Measurements from ENCODE around the gene ATP6V0B.
A peak's percentile ranks its signal among the peaks of the same experiment; 100 is the strongest.

Gene ATP6V0B

DNA sequence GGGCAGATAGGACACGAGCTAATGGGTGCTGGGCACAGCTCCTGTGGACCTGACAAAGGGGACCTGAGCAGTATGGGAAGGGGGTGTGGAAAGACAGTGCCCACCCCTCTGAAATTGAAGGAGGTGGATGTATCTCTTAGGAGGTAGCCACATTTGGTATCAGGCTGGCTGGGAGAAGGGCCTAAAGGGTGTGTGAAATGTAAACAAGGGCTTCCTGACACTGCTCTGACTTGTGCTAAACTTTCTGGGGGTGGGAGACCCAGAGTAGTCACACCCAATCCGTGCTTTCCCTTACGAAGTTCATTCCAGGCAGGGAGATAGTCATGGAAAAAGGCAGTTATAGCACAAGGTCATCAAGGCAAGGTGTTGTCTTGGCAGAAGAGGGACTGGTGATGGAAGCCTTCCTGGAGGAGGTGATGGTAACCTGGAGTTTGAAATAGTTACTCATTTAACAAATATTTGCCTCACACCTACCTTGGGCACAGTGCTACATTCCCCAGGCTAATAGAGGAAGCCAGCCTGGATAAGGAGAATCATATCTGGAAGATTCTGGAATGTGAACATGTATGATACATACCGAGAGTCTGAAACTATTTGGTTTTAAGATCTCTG is 11.3 kb downstream of the ATP6V0B start:
- DNase-seq: no peak

DNA sequence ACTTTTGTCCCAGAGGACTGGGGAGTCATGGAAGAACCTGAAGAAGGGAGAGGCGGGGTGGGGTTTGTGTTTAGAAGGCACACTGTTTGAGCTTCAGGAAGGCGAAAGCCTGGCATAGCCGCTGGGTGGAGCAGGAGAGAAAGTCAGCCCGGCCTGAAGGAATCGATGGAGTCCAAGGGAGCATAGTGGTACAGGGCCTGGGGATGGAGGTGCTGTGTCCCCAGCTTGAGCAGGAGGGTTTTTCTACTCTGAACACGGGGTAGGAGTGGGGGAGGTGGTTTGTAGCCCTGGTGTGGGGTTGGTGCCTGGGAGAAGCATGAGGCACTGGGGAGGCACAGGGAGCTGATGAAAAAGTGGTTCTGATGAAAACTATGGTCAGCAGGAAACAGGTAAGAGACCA is 12.0 kb downstream of the ATP6V0B start:
- DNase-seq: no peak

GRCh38 chr1:43987159-43987902 is 12.6 kb downstream of the ATP6V0B start:
- DNase-seq: no peak

GRCh38 chr1:43990271-43991199 is 15.8 kb downstream of the ATP6V0B start:
- DNase-seq: no peak

DNA sequence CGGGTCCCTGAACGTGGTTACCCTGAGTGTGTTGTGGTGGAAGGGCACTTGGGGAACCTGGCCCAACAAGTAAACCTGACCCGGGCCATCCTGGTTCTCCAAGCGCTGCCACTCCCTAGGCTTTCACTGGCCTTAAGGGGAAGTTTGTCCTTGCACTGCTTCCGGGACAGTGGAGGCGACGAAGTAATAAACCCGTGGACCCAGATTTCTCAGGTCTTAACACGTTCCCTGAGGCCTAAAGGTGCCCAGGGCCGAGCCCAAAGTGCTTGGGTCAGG is 16.4 kb downstream of the ATP6V0B start:
- DNase-seq: no peak

- peak; percentile 75 to 80 for DNase-seq
These were observed 16.9 kb downstream of the ATP6V0B start, which contains the start of gene CCDC24 for GRCh38 chr1:43991476-43992231. TSS of gene CCDC24 (plus strand) at chr1:43991599. CDS start at chr1:43991879, 280 bp downstream.

GRCh38 chr1:43992232-43992995 is 17.7 kb downstream of the ATP6V0B start:
- DNase-seq: no peak

DNA sequence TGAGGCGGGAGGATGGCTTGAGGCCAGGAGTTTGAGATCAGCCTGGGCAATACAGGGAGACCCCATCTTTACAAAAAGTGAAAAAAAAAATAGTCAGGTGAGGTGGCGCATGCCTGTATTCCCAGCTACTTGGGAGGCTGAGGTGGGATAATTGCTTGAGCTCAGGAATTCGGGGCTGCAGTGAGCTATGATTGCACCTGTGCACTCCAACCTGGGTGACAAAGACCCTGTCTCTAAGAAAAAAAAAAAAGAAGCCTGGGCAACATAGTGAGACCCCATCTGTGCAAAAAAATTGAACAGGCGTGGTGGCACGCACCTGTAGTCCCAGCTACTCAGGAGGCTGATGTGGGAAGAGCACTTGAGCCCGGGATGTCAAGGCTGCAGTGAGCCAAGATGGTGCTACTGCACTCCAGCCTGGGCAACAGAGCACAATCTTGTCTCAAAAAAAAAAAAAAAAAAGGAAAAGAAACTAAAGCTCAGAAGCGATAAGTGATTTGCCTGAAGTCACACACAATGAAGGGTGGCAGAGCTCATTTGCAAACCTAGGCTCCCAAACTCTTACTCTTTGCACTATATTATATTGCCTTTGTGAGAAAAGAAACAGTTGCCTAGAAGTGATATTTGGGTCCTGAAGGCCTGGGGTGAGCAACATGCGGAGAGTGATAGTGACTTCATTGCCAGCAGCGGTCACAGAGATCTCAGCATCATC is 18.6 kb downstream of the ATP6V0B start:
- no peak for DNase-seq

GRCh38 chr1:43994071-43994470 is 19.3 kb downstream of the ATP6V0B start:
- no peak for DNase-seq

DNA sequence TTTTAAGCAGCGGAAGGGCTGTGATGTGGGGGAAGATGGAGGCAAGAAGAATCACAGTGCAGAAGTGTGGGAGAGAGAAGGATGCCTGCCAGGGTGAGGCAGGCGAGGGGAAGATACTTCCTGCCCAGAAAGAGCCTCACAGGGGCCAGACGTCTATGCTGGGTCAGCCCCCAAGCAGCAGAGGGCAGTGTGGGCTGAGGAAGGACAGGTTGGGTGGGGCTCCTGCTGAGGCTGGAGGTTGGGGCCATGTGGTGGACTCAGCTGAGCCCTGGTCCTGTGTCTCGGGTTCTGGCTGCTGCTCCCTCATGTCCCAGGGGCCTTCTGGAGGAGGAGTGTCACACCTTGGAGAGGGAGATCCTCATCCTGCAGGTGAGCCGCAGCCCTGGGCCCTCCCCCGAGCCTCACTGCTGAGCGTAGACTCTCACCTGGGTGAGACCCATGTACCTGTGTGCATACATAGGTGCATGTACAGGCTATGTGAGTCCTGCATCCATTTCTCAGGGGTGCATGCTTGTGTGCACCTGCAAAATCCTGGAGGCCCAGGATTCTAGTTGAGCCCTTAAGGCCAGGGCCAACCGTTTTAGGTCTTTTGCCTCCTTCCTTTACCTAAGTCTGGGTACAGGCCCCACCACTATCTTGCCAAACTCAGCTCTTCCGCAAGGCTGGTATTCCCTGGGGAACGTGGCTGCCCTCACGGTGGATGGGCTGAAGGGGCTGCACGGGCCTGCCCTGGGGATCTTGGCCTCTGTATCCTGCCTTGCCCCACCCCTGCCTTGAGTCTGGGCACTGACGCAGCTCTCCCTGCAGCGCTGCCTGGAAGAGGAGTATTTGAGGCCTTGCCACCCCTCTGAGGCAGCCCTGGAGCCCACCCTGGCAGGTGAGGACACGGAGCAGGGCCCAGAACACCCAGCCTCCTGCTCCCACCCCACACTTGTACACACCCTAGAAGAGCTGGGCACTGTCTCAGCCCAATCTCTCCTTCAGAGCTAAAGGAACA is 20.3 kb downstream of the ATP6V0B start:
- no peak for DNase-seq

DNA sequence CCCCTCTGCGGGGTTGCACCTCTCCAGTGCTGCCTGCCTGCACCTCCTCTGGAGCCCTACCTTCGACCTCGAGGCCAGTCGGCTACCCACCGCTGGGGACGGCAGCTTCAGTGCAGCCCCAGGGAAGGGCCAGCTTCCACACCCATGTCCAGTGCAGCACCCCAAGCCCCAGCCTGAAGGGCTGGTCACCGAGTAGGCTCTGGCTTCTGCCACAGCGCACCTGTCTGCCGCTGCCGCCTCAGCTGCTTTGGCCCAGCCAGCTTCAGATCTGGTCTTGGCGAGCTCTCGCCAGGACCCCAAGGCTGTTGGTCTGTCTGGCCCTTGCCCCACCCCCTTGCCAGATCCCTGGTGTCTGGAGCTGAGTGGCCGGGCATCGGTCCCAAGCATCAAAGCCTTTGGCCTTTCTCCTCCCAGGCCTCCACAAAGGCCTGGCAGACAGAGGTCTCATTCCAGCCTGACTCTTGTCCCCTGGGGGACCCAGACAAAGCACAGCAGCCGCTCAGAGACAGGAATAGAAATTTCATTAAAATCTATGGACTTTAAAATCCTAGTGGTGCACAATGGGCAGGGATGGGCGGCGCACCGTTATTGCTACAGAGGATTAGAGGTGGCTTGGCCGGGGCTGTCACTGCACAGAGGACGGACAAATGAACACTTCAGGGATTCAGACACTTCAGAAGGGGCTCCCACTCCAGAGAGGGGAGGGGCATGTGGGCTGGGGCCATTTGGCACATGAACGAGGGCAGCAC is 21.4 kb downstream of the ATP6V0B start:
- no peak for DNase-seq

DNA sequence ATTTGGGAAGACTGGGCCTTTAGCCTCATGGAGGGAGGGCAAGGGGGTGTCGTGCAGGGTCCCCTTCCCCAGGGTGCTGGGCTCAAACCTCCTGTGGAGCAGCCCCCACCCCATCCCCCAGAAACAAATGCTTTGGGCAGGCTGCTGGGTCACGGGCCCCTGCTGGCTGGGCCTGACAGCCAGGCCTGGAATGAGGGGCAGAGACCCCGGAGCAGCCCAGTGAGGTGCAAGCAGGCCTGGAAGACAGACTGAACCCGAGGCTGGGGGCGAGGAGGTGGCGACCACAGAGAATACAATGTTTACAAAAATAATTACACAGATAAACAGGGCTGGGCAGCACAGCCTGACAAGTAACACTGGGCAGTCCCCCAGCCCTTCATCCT is 22.0 kb downstream of the ATP6V0B start:
- no peak for DNase-seq

- DNase-seq: no peak
These were observed 22.7 kb downstream of the ATP6V0B start for GRCh38 chr1:43997295-43997999.

DNA sequence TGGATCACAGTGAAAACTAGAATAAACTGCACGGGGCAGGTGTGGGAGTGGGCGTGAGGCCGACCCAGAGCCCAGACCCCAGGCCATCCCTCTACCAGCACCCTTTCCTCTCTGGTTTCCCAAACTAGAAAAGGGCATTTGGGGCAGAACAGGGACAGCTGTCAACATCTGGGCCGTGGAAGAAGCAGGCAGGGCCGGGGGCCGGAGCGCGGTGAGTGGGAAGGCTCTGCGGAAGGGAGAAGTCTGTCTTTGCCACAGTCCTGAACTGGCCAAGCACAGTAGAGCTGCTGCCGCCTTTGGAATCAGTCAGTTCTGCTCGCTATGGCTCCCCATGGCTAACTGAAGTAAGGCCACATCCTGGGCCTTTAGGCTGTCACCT is 23.2 kb downstream of the ATP6V0B start:
- DNase-seq: no peak

DNA sequence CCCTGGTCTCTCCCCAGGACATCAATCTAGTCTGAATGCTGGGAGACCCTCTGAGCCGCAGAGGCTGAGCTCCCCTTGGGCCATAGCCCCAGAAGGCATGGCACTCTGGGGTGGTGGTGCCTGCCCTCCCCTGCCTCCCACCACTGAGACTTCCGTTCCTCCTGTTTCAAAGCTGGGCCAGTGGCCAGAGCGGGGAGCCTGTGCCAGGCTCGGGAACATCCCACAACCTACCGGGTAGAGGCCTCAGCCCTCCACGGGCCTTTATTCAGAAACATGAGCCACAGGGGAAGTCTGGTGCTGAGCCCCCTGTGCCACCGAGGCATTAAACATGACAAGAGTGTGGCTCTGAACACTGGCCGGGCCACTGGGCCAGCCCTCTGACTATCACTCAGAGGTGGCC is 24.7 kb downstream of the ATP6V0B start:
- no peak for DNase-seq

- no peak for DNase-seq
These were observed 25.4 kb downstream of the ATP6V0B start for GRCh38 chr1:44000122-44000665.

DNA sequence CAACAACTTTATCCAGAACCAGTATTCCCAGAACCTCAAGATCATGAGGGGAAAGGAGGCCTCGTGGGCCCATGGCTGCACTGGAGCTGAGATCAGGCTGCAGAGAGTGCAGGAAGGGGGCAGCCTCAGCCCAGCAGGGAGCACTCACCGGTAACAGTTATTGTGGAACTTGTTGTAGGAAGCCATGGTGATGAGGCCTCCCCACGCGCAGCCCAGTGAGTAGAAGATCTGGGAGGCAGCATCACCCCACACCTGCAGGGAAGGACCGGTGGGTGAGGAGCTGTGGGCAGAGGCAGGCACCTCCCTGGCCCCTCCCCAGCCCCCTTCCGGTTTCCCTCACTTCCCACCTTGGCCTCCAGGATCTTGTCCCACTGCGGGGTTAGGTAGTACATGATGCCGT is 27.4 kb downstream of the ATP6V0B start:
- no peak for DNase-seq

DNA sequence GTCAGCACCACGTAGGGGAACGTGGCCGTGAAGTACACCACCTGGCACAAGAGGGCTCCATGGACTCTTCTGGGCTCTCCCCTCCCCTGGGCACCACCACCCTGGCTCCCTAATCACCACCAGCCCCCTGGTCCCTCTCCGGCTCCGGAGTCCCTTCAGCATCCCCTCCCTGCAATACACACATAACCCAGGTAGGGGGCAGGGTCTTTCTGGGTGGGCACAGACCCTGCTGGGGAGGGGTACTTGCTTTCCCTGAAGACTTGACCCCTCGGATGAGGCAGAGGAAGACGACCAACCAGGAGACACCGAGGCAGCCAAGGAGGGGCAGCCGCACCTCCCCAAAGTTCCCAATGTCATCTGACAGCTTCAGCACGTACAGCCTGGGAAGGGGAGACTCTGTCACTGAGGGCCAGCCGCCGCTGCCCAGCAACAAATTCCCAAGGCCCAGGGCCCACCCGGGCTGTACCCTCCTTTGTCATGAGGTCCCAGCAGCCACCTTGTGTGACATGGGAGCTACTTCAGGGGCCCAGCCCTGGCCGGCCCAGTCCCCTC is 27.9 kb downstream of the ATP6V0B start:
- DNase-seq: no peak
